DND-41 (cell line): Measurements from ENCODE around the gene EXOSC2.

Source experiments
- ATAC-seq: fragments of 200-7000 bp; cut with Tn5 transposase; 3 replicates; pipeline ENCODE4 v1.9.1; 2021; ENCODE audit warnings: low read depth; ENCODE audit not compliant: insufficient read depth
- DNase-seq: peaks from one replicate; pipeline ENCODE4 v3.0.0-alpha.2; 2020
- H2AFZ ChIP-seq: 2 replicates; pipeline ENCODE4 v1.6.0; 2012; ENCODE audit warnings: low read depth, low read length
- H3K27ac ChIP-seq: 2 replicates; pipeline ENCODE4 v1.5.1; 2012; ENCODE audit warnings: low read length, inconsistent platforms
- H3K27me3 ChIP-seq: fragments of 200-600 bp; sonication (generic); 2 replicates; pipeline ENCODE4 v1.6.0; 2012; ENCODE audit warnings: low read length, mild to moderate bottlenecking, inconsistent platforms; ENCODE audit not compliant: insufficient read depth, poor library complexity
- H3K36me3 ChIP-seq: 2 replicates; pipeline ENCODE4 v1.5.1; 2012; ENCODE audit warnings: low read length, inconsistent platforms; ENCODE audit not compliant: insufficient read depth
- H3K4me1 ChIP-seq: 2 replicates; pipeline ENCODE4 v1.5.1; 2012; ENCODE audit warnings: mild to moderate bottlenecking, low read length; ENCODE audit not compliant: insufficient read depth
- H3K4me2 ChIP-seq: 2 replicates; pipeline ENCODE4 v1.6.0; 2012; ENCODE audit warnings: mild to moderate bottlenecking, moderate library complexity, low read length, inconsistent platforms; ENCODE audit not compliant: insufficient read depth
- H3K4me3 ChIP-seq, 2 experiments: fragments of 200-600 bp in 1 of 2; shearing (Covaris generic) in 1 of 2; 2 replicates each; pipeline ENCODE4 v1.5.1; 2012 to 2016; ENCODE audit warnings: inconsistent platforms in 2 of 2, low read length in 2 of 2, mild to moderate bottlenecking in 2 of 2, low read depth in 1 of 2, moderate library complexity in 1 of 2
- H3K79me2 ChIP-seq: 2 replicates; pipeline ENCODE4 v1.6.0; 2012; ENCODE audit warnings: low read length, inconsistent platforms; ENCODE audit not compliant: insufficient read depth
- H3K9ac ChIP-seq: 2 replicates; pipeline ENCODE4 v1.6.0; 2012; ENCODE audit warnings: low read depth, mild to moderate bottlenecking, inconsistent platforms, low read length, moderate library complexity
- H3K9me3 ChIP-seq: 2 replicates; pipeline ENCODE4 v1.5.1; 2012; ENCODE audit warnings: low read length, moderate library complexity, mild to moderate bottlenecking, inconsistent platforms; ENCODE audit not compliant: insufficient read depth, severe bottlenecking
- H4K20me1 ChIP-seq: 2 replicates; pipeline ENCODE4 v1.6.0; 2012; ENCODE audit warnings: low read length; ENCODE audit not compliant: insufficient read depth
- EZH2 ChIP-seq: IDR thresholded peaks from 3 replicates; pipeline ENCODE4 v1.6.1; 2012; ENCODE audit warnings: borderline replicate concordance, low read depth, mild to moderate bottlenecking, moderate library complexity, low read length, inconsistent platforms; ENCODE audit not compliant: severe bottlenecking
- TF ChIP-seq, protein P1 (sequence below): IDR thresholded peaks from 2 replicates; pipeline ENCODE4 v1.5.1; 2012; ENCODE audit warnings: borderline replicate concordance, low read length, moderate library complexity, mild to moderate bottlenecking; ENCODE audit not compliant: poor library complexity, severe bottlenecking; ENCODE audit errors: extremely low read depth

EXOSC2 gene

GRCh38 chr9:130728721-130729120 is 35.1 kb downstream of the EXOSC2 start:
- H3K9me3 ChIP-seq, result no peaks in the 10 kb centered on the region
- no peak overlapping the region for H3K4me3 ChIP-seq
- H3K4me1 ChIP-seq, result no peaks in the 10 kb centered on the region
- H3K4me2 ChIP-seq, result no peak overlapping the region
- peaks cover 15% of the 10 kb centered on the region; the same call in 1 of the 2 replicates for H3K79me2 ChIP-seq
- ATAC-seq, result no peak
- no peak overlapping the region for H2AFZ ChIP-seq
- peaks cover 12% of the 10 kb centered on the region; the same call in 1 of the 2 replicates for H4K20me1 ChIP-seq
- no peaks in the 10 kb centered on the region for H3K27me3 ChIP-seq
- H3K9ac ChIP-seq, result no peak overlapping the region
- DNase-seq, result no peak
- H3K36me3 ChIP-seq, result no peaks in the 10 kb centered on the region
- TF ChIP-seq, protein P1, sequence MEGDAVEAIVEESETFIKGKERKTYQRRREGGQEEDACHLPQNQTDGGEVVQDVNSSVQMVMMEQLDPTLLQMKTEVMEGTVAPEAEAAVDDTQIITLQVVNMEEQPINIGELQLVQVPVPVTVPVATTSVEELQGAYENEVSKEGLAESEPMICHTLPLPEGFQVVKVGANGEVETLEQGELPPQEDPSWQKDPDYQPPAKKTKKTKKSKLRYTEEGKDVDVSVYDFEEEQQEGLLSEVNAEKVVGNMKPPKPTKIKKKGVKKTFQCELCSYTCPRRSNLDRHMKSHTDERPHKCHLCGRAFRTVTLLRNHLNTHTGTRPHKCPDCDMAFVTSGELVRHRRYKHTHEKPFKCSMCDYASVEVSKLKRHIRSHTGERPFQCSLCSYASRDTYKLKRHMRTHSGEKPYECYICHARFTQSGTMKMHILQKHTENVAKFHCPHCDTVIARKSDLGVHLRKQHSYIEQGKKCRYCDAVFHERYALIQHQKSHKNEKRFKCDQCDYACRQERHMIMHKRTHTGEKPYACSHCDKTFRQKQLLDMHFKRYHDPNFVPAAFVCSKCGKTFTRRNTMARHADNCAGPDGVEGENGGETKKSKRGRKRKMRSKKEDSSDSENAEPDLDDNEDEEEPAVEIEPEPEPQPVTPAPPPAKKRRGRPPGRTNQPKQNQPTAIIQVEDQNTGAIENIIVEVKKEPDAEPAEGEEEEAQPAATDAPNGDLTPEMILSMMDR, result no peak
- TF ChIP-seq EZH2, result no peak
- H3K27ac ChIP-seq, result no peak overlapping the region

DNA sequence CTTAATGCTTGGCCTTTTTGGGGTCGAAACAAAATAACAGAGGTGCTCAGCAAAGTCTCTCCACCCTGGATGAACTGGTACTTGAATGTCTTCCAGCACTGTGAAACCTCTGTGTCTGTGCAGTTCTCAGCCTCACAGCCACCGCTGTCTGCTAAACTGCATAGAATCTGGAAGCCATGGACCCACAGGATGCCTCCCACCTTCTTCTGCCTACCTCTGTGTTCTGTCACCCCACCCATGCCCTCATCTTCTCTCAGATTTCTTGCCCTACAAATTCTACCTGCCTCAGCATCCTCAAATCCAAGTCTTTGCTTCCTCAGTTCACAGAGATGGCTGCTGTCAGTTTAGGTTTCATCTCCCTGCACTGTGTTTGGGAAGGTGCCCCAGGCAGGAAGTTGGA is 35.6 kb downstream of the EXOSC2 start:
- Histone ChIP-seq H3K4me1 (no peaks in the 10 kb centered on the region), H3K9ac (no peak overlapping the region), H2AFZ (no peak overlapping the region), H3K36me3 (no peaks in the 10 kb centered on the region), H3K9me3 (no peaks in the 10 kb centered on the region), H4K20me1 (peaks cover 12% of the 10 kb centered on the region; the same call in 1 of the 2 replicates), H3K4me2 (no peak overlapping the region), H3K27ac (no peak overlapping the region), H3K4me3 (no peak overlapping the region), H3K27me3 (no peaks in the 10 kb centered on the region), H3K79me2 (peaks cover 15% of the 10 kb centered on the region; the same call in 1 of the 2 replicates)
- DNase-seq (no peak), ATAC-seq (no peak)
- no peak for TF ChIP-seq EZH2
- TF ChIP-seq, protein P1, result no peak

DNA sequence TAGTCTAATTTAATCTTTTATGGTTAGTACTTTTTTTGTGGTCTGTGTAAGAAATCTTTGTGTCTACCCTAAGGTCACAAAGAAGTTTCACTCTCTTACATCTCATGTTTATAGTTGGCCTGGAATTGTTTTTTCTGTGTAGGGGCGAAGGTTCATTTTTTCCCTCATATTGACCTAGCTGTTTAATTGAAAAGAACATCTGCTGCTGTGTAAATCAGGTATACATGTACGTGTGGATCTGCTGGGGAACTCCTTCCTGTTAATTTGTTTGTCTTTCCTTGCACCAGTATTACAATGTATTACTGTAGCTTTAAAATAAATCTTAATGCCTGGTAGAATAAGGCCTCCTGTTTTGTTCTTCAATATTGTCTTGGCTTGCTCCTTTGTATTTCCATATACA is 37.8 kb downstream of the EXOSC2 start:
- no peak overlapping the region for H3K27ac ChIP-seq
- H3K9me3 ChIP-seq, result no peaks in the 10 kb centered on the region
- no peaks in the 10 kb centered on the region for H3K27me3 ChIP-seq
- no peak overlapping the region for H3K9ac ChIP-seq
- H3K4me3 ChIP-seq, result no peak overlapping the region
- DNase-seq, result no peak
- H3K36me3 ChIP-seq, result no peaks in the 10 kb centered on the region
- H4K20me1 ChIP-seq, result peaks cover 12% of the 10 kb centered on the region; the same call in 1 of the 2 replicates
- no peak for TF ChIP-seq EZH2
- TF ChIP-seq, protein P1, result no peak
- ATAC-seq, result no peak
- H3K4me2 ChIP-seq, result no peak overlapping the region
- H3K79me2 ChIP-seq, result peaks cover 16% of the 10 kb centered on the region; the same call in 1 of the 2 replicates
- no peaks in the 10 kb centered on the region for H3K4me1 ChIP-seq
- no peak overlapping the region for H2AFZ ChIP-seq

- Histone ChIP-seq H4K20me1 (peaks cover 12% of the 10 kb centered on the region; the same call in 1 of the 2 replicates), H3K4me1 (no peaks in the 10 kb centered on the region), H3K27me3 (no peaks in the 10 kb centered on the region), H3K9ac (no peak overlapping the region), H3K4me3 (no peak overlapping the region), H2AFZ (no peak overlapping the region), H3K27ac (no peak overlapping the region), H3K36me3 (no peaks in the 10 kb centered on the region), H3K79me2 (peaks cover 19% of the 10 kb centered on the region; the same call in 1 of the 2 replicates), H3K4me2 (no peak overlapping the region), H3K9me3 (no peaks in the 10 kb centered on the region)
- no peak for DNase-seq
- TF ChIP-seq EZH2, result no peak
- TF ChIP-seq, protein P1, result no peak
- no peak for ATAC-seq
Observed at GRCh38 chr9:130732136-130732535, 38.6 kb downstream of the EXOSC2 start.
